H1 (cell line): Measurements from ENCODE around the gene GDF3.

ENCODE experiments used
- CTCF ChIP-seq, 3 experiments: IDR thresholded peaks; 1 replicate in 2 of 3; 2 replicates in 1 of 3; pipeline versions ENCODE4 v1.5.1 to v1.6.1; 2011; ENCODE audit warnings: low read length in 3 of 3, mild to moderate bottlenecking in 3 of 3, inconsistent platforms in 2 of 3, low read depth in 1 of 3, moderate library complexity in 1 of 3; ENCODE audit not compliant: insufficient read depth in 1 of 3; ENCODE audit errors: control extremely low read depth in 1 of 3
- GABPA ChIP-seq: IDR thresholded peaks from 2 replicates; pipeline ENCODE4 v1.6.1; 2011; ENCODE audit warnings: mild to moderate bottlenecking, low read length, moderate library complexity, borderline replicate concordance; ENCODE audit not compliant: insufficient read depth
- JUND ChIP-seq: IDR thresholded peaks from 2 replicates; pipeline ENCODE4 v1.6.1; 2011; ENCODE audit warnings: mild to moderate bottlenecking, improper control_type of control experiment, low read length
- POU5F1 ChIP-seq: IDR thresholded peaks from 2 replicates; pipeline ENCODE4 v1.6.1; 2011; ENCODE audit warnings: low read depth, mild to moderate bottlenecking, low read length, moderate library complexity
- SIRT6 ChIP-seq: IDR thresholded peaks from one replicate; pipeline ENCODE4 v1.7.1; 2012; ENCODE audit warnings: low read length, inconsistent platforms
- TAF1 ChIP-seq: IDR thresholded peaks from 2 replicates; pipeline ENCODE4 v1.6.1; 2011; ENCODE audit warnings: mild to moderate bottlenecking, low read depth, low read length

GRCh38 chr12:7695237-7695560 is 376 bp downstream of the GDF3 start:
- TF ChIP-seq CTCF (IDR thresholded peaks at IDR 0.05; ENCODE audit: control extremely low read depth in 1 of 3, insufficient read depth in 1 of 3, low read depth in 1 of 3, low read length in 3 of 3): no peak
- no peak for TF ChIP-seq SIRT6
- no peak for TF ChIP-seq GABPA
- no peak for TF ChIP-seq TAF1
- no peak for TF ChIP-seq JUND
- no peak for TF ChIP-seq POU5F1
